Spleen (tissue), 11 donors: ENCODE measurements around the gene RYR2. TPM values are rescaled to one million over a fixed set of nuclear protein-coding genes. Genes with fewer than 3 reads are reported as not detected.

ENCODE experiments used
- DNase-seq: peaks from one replicate; pipeline ENCODE4 v3.0.0-alpha.2; 2020
- H3K27ac ChIP-seq, 8 donors: fragments of 200-600 bp; sonication (generic) in 7 of 8; 1 replicate in 4 of 8; 2 replicates in 4 of 8; pipeline versions ENCODE4 v1.5.0 to v1.8.0; 2016 to 2021; ENCODE audit warnings: inconsistent platforms in 4 of 8, mild to moderate bottlenecking in 4 of 8, moderate library complexity in 1 of 8
- H3K27me3 ChIP-seq, 7 donors: fragments of 200-600 bp; sonication (generic) in 6 of 7; replicated peaks in 1 of 7; 1 replicate in 4 of 7; 2 replicates in 3 of 7; pipeline versions ENCODE4 v1.5.0 to v1.8.0; 2016 to 2021; ENCODE audit warnings: inconsistent platforms in 3 of 7, mild to moderate bottlenecking in 1 of 7
- H3K36me3 ChIP-seq, 6 donors: fragments of 200-600 bp; sonication (generic) in 5 of 6; 1 replicate in 4 of 6; 2 replicates in 2 of 6; pipeline versions ENCODE4 v1.5.0 to v1.8.0; 2016 to 2021; ENCODE audit warnings: inconsistent platforms in 2 of 6
- H3K4me1 ChIP-seq, 6 donors: fragments of 200-600 bp; sonication (generic) in 5 of 6; 1 replicate in 3 of 6; 2 replicates in 3 of 6; pipeline versions ENCODE4 v1.5.0 to v1.8.0; 2016 to 2021; ENCODE audit warnings: inconsistent platforms in 3 of 6
- H3K4me3 ChIP-seq, 8 donors: fragments of 200-600 bp; sonication (generic) in 7 of 8; 1 replicate in 4 of 8; 2 replicates in 4 of 8; pipeline versions ENCODE4 v1.5.0 to v1.8.0; 2016 to 2021; ENCODE audit warnings: inconsistent platforms in 4 of 8, mild to moderate bottlenecking in 4 of 8, moderate library complexity in 2 of 8
- H3K9me3 ChIP-seq, 8 donors: fragments of 200-600 bp; sonication (generic) in 7 of 8; 1 replicate in 4 of 8; 2 replicates in 4 of 8; pipeline versions ENCODE4 v1.5.0 to v1.8.0; 2016 to 2021; ENCODE audit warnings: inconsistent platforms in 4 of 8
- CTCF ChIP-seq, 11 experiments: fragments of 200-600 bp in 7 of 11; fragments of 450-650 bp in 4 of 11; sonication (generic) in 4 of 11; IDR thresholded peaks in 8 of 11; conservative IDR thresholded peaks in 3 of 11; 1 replicate in 7 of 11; 2 replicates in 4 of 11; pipeline versions ENCODE4 v1.4.0 to v1.8.0; 2016 to 2021; ENCODE audit warnings: antibody characterized with exemption in 11 of 11, inconsistent platforms in 4 of 11, mild to moderate bottlenecking in 1 of 11
- POLR2A ChIP-seq, 3 donors: fragments of 450-650 bp; IDR thresholded peaks; one replicate each; pipeline ENCODE4 v1.5.1; 2017; ENCODE audit warnings: antibody characterized with exemption in 3 of 3, mild to moderate bottlenecking in 1 of 3
- POLR2AphosphoS5 ChIP-seq, 3 donors: sonication (generic); formaldehyde crosslinking; IDR thresholded peaks; one replicate each; pipeline ENCODE4 v1.5.1; 2017; ENCODE audit warnings: antibody characterized with exemption in 3 of 3
- WGBS, 5 donors: extraction: QIAGEN DNeasy Blood & Tissue Kit in 3 of 5; methylation state at CpG; one replicate each; pipeline versions ENCODE4 v1.1.5 to v1.1.7; 2013 to 2018; 5-methylcytosine and 5-hydroxymethylcytosine counted together
- intact Hi-C: fragments of 100-400 bp; cut with DNase I; formaldehyde crosslinking; loops from one replicate; pipeline ENCODE4 v1.15.0; 2023; ENCODE audit warnings: low total_unique reads
- polyA plus RNA-seq, 3 donors: library from polyadenylated mRNA; stranded (reverse); fragments of 200-250 nt; gene quantifications; one replicate each; pipeline ENCODE4 v1.2.1, GENCODE V29; 2013
- total RNA-seq, 7 donors: library from RNA; depleted of rRNA in 3 of 7; stranded (reverse); fragments of >200 nt in 3 of 7; fragmentation: NEBNext Ultra II Directional in 4 of 7; extraction: Animal tissue kit (Norgen Biotek cat#: 25700) in 4 of 7; gene quantifications; one replicate each; pipeline versions ENCODE4 v1.1.0 to v1.2.1, GENCODE V29; 2016 to 2021
- donor health status: healthy with polysubstance abuse.
- donor health status: DM: no; HTN: no; CAD: no; lungs with moderate emphysema.
- donor health status: DM: no; HTN: no; CAD: no.
- donor health status: Bipolar disorder and iron deficiency.
- donor health status: healthy.
- donor health status: DM: no; HTN: no; CAD: no.
- donor health status: DM: yes; HTN: yes; CAD: no.

RYR2 gene
- total and polyA plus RNA-seq, 10 donors, result 0.12 to 7.1 (median 3.7) TPM

- DNase-seq, result no peak
- H3K27me3 ChIP-seq, result no peaks in the 10 kb centered on the region
- WGBS, 5 donors, result 82 to 89% (median 85%) methylated on average over 4 of the region's 4 CpGs
- intact Hi-C loops, result no loop called here
- TF ChIP-seq CTCF (IDR thresholded peaks at IDR 0.05 in 8 of 11, conservative IDR thresholded peaks at IDR 0.05 in 3 of 11), result no peak
- TF ChIP-seq POLR2A (IDR thresholded peaks at IDR 0.05), result no peak
- no peak for TF ChIP-seq POLR2AphosphoS5 (IDR thresholded peaks at IDR 0.05)
- H3K4me3 ChIP-seq, result no peak overlapping the region
- no peaks in the 10 kb centered on the region for H3K9me3 ChIP-seq
- H3K27ac ChIP-seq, result no peak overlapping the region
- no peaks in the 10 kb centered on the region for H3K36me3 ChIP-seq
- no peaks in the 10 kb centered on the region for H3K4me1 ChIP-seq
Observed at GRCh38 chr1:237244778-237245177, 202.8 kb downstream of the RYR2 start.

GRCh38 chr1:237247442-237247841, 205.5 kb downstream of the RYR2 start:
- TF ChIP-seq POLR2AphosphoS5 (IDR thresholded peaks at IDR 0.05), result no peak
- TF ChIP-seq CTCF (IDR thresholded peaks at IDR 0.05 in 8 of 11, conservative IDR thresholded peaks at IDR 0.05 in 3 of 11), result no peak
- TF ChIP-seq POLR2A (IDR thresholded peaks at IDR 0.05), result no peak
- intact Hi-C loops, result no loop called here
- no peaks in the 10 kb centered on the region for H3K4me1 ChIP-seq
- H3K27me3 ChIP-seq, result no peaks in the 10 kb centered on the region
- no peak overlapping the region for H3K4me3 ChIP-seq
- no peaks in the 10 kb centered on the region for H3K9me3 ChIP-seq
- WGBS, 5 donors, result 67 to 83% (median 74%) methylated on average over 1 of the region's 1 CpG
- no peaks in the 10 kb centered on the region for H3K36me3 ChIP-seq
- no peak for DNase-seq
- no peak overlapping the region for H3K27ac ChIP-seq

- WGBS, 5 donors, result 42 to 80% (median 51%) methylated on average over 1 of the region's 1 CpG
- H3K27ac ChIP-seq, result no peak overlapping the region
- TF ChIP-seq POLR2AphosphoS5 (IDR thresholded peaks at IDR 0.05), result no peak
- no peak for TF ChIP-seq POLR2A (IDR thresholded peaks at IDR 0.05)
- no peak for TF ChIP-seq CTCF (IDR thresholded peaks at IDR 0.05 in 8 of 11, conservative IDR thresholded peaks at IDR 0.05 in 3 of 11)
- H3K4me3 ChIP-seq, result no peak overlapping the region
- no peak for DNase-seq
- H3K9me3 ChIP-seq, result no peaks in the 10 kb centered on the region
- no peaks in the 10 kb centered on the region for H3K4me1 ChIP-seq
- H3K27me3 ChIP-seq, result no peaks in the 10 kb centered on the region
- no peaks in the 10 kb centered on the region for H3K36me3 ChIP-seq
- intact Hi-C loops, result no loop called here
Observed at GRCh38 chr1:237249120-237249519, 207.1 kb downstream of the RYR2 start.

- Histone ChIP-seq H3K4me3 (no peak overlapping the region), H3K27ac (no peak overlapping the region), H3K9me3 (no peaks in the 10 kb centered on the region), H3K27me3 (no peaks in the 10 kb centered on the region), H3K4me1 (no peaks in the 10 kb centered on the region), H3K36me3 (no peaks in the 10 kb centered on the region)
- intact Hi-C loops, result no loop called here
- TF ChIP-seq CTCF (IDR thresholded peaks at IDR 0.05 in 8 of 11, conservative IDR thresholded peaks at IDR 0.05 in 3 of 11) (no peak), POLR2AphosphoS5 (IDR thresholded peaks at IDR 0.05) (no peak), POLR2A (IDR thresholded peaks at IDR 0.05) (no peak)
- no peak for DNase-seq
- WGBS, 5 donors, result 76 to 91% (median 84%) methylated on average over 3 of the region's 3 CpGs
Observed at GRCh38 chr1:237250055-237250454, 208.1 kb downstream of the RYR2 start.
